GM12878 (cell line): ENCODE data around the gene RALGPS2. TPM values are rescaled to one million over a fixed set of nuclear protein-coding genes. Genes with fewer than 3 reads are reported as not detected.

ENCODE experiments used
- ATAC-seq: fragments of 200-7000 bp; cut with Tn5 transposase; 3 replicates; pipeline ENCODE4 v1.9.1; 2020; ENCODE audit warnings: mild to moderate bottlenecking, moderate library complexity
- BruUV-seq: library from RNA; stranded (reverse); fragments of 400-500 nt; replicated peaks from 2 replicates; lab custom pipeline; 2021; lab: Mats Ljungman, UMichigan
- CTCF ChIA-PET: fragments of 300-600 bp; sonication (Branson Sonifier 250); formaldehyde crosslinking; extraction: SDS; loops from one replicate; lab custom pipeline; 2021; ENCODE audit warnings: inconsistent platforms; lab: Yijun Ruan, JAX
- POLR2A ChIA-PET: fragments of 350-600 bp; formaldehyde crosslinking; extraction: SDS; loops from one replicate; lab custom pipeline; 2021; ENCODE audit warnings: inconsistent platforms; lab: Charles Lee
- RAD21 ChIA-PET: fragments of 300-600 bp; sonication (Branson Sonifier 250); formaldehyde crosslinking; loops from one replicate; lab custom pipeline; 2023; ENCODE audit warnings: antibody characterized with exemption; ENCODE audit not compliant: unreplicated experiment; lab: Charles Lee
- SMC1A ChIA-PET: fragments of 300-600 bp; sonication (Branson Sonifier 250); formaldehyde crosslinking; loops from one replicate; lab custom pipeline; 2023; ENCODE audit not compliant: unreplicated experiment, uncharacterized antibody; lab: Charles Lee
- DNase-seq: peaks from one replicate; pipeline ENCODE4 v3.0.0-alpha.2; 2011; ENCODE audit warnings: low read depth, low spot score
- FAIRE-seq: peaks from 3 replicates; lab custom pipeline; 2011; peaks lifted over from hg19 to GRCh38; lab: Jason Lieb, UNC
- H2AFZ ChIP-seq: 2 replicates; pipeline ENCODE4 v1.6.0; 2011; ENCODE audit warnings: low read depth, low read length, control low read depth; ENCODE audit not compliant: control insufficient read depth
- H3K27ac ChIP-seq: 2 replicates; pipeline ENCODE4 v1.5.1; 2011; ENCODE audit warnings: control low read depth; ENCODE audit not compliant: control insufficient read depth, insufficient read depth
- H3K27me3 ChIP-seq, 2 experiments: replicated peaks in 1 of 2; 2 replicates each; pipeline versions ENCODE4 v1.6.0 to v1.6.1; 2011; ENCODE audit warnings: low read length in 1 of 2; ENCODE audit not compliant: control insufficient read depth in 2 of 2, insufficient read depth in 2 of 2
- H3K36me3 ChIP-seq, 2 experiments: 2 replicates each; pipeline ENCODE4 v1.5.1; 2011; ENCODE audit warnings: low read length in 1 of 2; ENCODE audit not compliant: control insufficient read depth in 2 of 2, insufficient read depth in 2 of 2
- H3K4me1 ChIP-seq: 2 replicates; pipeline ENCODE4 v1.6.1; 2011; ENCODE audit warnings: mild to moderate bottlenecking, low read length, moderate library complexity, mixed read lengths; ENCODE audit not compliant: control insufficient read depth, insufficient read depth
- H3K4me2 ChIP-seq: 2 replicates; pipeline ENCODE4 v1.6.0; 2011; ENCODE audit warnings: control low read depth; ENCODE audit not compliant: control insufficient read depth, insufficient read depth
- H3K4me3 ChIP-seq: fragments of 200-600 bp; sonication (generic); 2 replicates; pipeline ENCODE4 v1.5.1; 2016
- H3K79me2 ChIP-seq: 2 replicates; pipeline ENCODE4 v1.6.0; 2011; ENCODE audit warnings: low read length; ENCODE audit not compliant: control insufficient read depth, insufficient read depth
- H3K9ac ChIP-seq: 2 replicates; pipeline ENCODE4 v1.8.0; 2011; ENCODE audit warnings: low read length, control low read depth, mixed read lengths; ENCODE audit not compliant: control insufficient read depth, insufficient read depth
- H3K9me3 ChIP-seq: replicated peaks from 3 replicates; pipeline ENCODE4 v1.5.1; 2011; ENCODE audit warnings: mild to moderate bottlenecking, low read length; ENCODE audit not compliant: control insufficient read depth, insufficient read depth
- H4K20me1 ChIP-seq: 2 replicates; pipeline ENCODE4 v1.6.0; 2011; ENCODE audit not compliant: control insufficient read depth, insufficient read depth
- ATF2 ChIP-seq: IDR thresholded peaks from 2 replicates; pipeline ENCODE4 v1.6.1; 2012; ENCODE audit warnings: low read length, inconsistent platforms
- BHLHE40 ChIP-seq, 2 experiments: fragments of 450-650 bp in 1 of 2; IDR thresholded peaks; 2 replicates each; pipeline ENCODE4 v1.6.1; 2011 to 2017; ENCODE audit warnings: low read depth in 2 of 2, borderline replicate concordance in 1 of 2, improper control_type of control experiment in 1 of 2, low read length in 1 of 2, mild to moderate bottlenecking in 1 of 2
- CBX3 ChIP-seq: fragments of 200-600 bp; sonication (generic); IDR thresholded peaks from 2 replicates; pipeline ENCODE4 v1.6.1; 2016; ENCODE audit warnings: low read depth, borderline replicate concordance
- CHD4 ChIP-seq: fragments of 200-600 bp; sonication (generic); IDR thresholded peaks from 2 replicates; pipeline ENCODE4 v1.6.1; 2016; ENCODE audit warnings: mild to moderate bottlenecking
- CUX1 ChIP-seq: IDR thresholded peaks from 2 replicates; pipeline ENCODE4 v1.6.1; 2012; ENCODE audit warnings: improper control_type of control experiment, low read depth, low read length; ENCODE audit not compliant: insufficient replicate concordance
- MXI1 ChIP-seq: fragments of 150-350 bp; IDR thresholded peaks from 2 replicates; pipeline ENCODE4 v1.6.1; 2011; ENCODE audit warnings: low read depth, mild to moderate bottlenecking, inconsistent platforms, low read length, improper control_type of control experiment
- RUNX3 ChIP-seq: IDR thresholded peaks from 2 replicates; pipeline ENCODE4 v1.6.1; 2012; ENCODE audit warnings: low read length, inconsistent platforms
- TBL1XR1 ChIP-seq: IDR thresholded peaks from 2 replicates; pipeline ENCODE4 v1.6.1; 2012; ENCODE audit warnings: low read depth, low read length, improper control_type of control experiment
- ZBTB11 ChIP-seq: fragments of 450-650 bp; formaldehyde crosslinking; IDR thresholded peaks from 2 replicates; pipeline ENCODE4 v1.5.0; 2022; ENCODE audit warnings: mild to moderate bottlenecking, missing genetic modification characterization
- ZBTB33 ChIP-seq: fragments of 450-650 bp; IDR thresholded peaks from 2 replicates; pipeline ENCODE4 v1.6.1; 2017; ENCODE audit warnings: mild to moderate bottlenecking
- WGBS: methylation state at CpG from one replicate; pipeline ENCODE4 v1.1.6; 2016; ENCODE audit warnings: low lambda C conversion rate; ENCODE audit not compliant: insufficient replicate concordance, insufficient coverage; ENCODE audit errors: missing lambda C conversion rate; 5-methylcytosine and 5-hydroxymethylcytosine counted together
- in situ Hi-C: fragments of 300-500 bp; cut with MboI; formaldehyde crosslinking; loops from 9 replicates; pipeline ENCODE4 v1.14.3; 2018; ENCODE audit warnings: mixed read lengths
- intact Hi-C: fragments of 100-400 bp; cut with micrococcal nuclease; formaldehyde crosslinking; loops from one replicate; pipeline ENCODE4 v1.14.2; 2022; ENCODE audit not compliant: unreplicated experiment
- polyA plus RNA-seq, 11 experiments: library from polyadenylated mRNA; depleted of rRNA in 4 of 11; unstranded in 6 of 11; stranded (reverse) in 5 of 11; fragments of >200 nt; fragmentation: Nextera tagmentation in 4 of 11; fragmentation: Illumina TruSeq in 1 of 11; extraction: Ambion mirVana in 4 of 11; extraction: Trizol in 1 of 11; gene quantifications; 1 replicate in 1 of 11; 2 replicates in 10 of 11; pipeline versions ENCODE4 v1.2.1 to v1.2.3, GENCODE V29; 2011 to 2016; ENCODE audit warnings: inconsistent platforms in 2 of 11, missing spikeins in 2 of 11, low read depth in 1 of 11
- total RNA-seq, 4 experiments: library from RNA; depleted of rRNA in 3 of 4; stranded (reverse); fragments of >200 nt in 3 of 4; fragmentation: Illumina TruSeq in 1 of 4; extraction: Trizol in 1 of 4; gene quantifications; 2 replicates each; pipeline versions ENCODE4 v1.2.1 to v1.2.3, GENCODE V29; 2013 to 2021

The RALGPS2 gene
- total and polyA plus RNA-seq, 10 of the 15 experiments (the other 5 are each of a cell fraction or from before 2014, with no cell fraction given), result 0.08 to 3.7 (median 0.50) TPM

GRCh38 chr1:178885869-178886268 is 160.8 kb downstream of the RALGPS2 start (continued):
- TF ChIP-seq MXI1 (no peak), TBL1XR1 (no peak)
- TF ChIP-seq, all 136 proteins: peak for 0

GRCh38 chr1:178886551-178886950 is 161.5 kb downstream of the RALGPS2 start:
- SMC1A ChIA-PET, result no interaction called here
- ATAC-seq (no peak), FAIRE-seq (no peak), DNase-seq (no peak)
- H4K20me1 ChIP-seq, result no peaks in the 10 kb centered on the region
- no peak overlapping the region for H3K27ac ChIP-seq
- no peaks in the 10 kb centered on the region for H3K27me3 ChIP-seq
- in situ Hi-C loops, result no loop called here
- no peaks in the 10 kb centered on the region for H3K79me2 ChIP-seq
- H3K4me3 ChIP-seq, result no peak overlapping the region
- H2AFZ ChIP-seq, result no peak overlapping the region
- CTCF ChIA-PET, result interaction anchor here (0.5 kb wide), 1 partner anchor 479 kb away, joined by 3 read pairs; no protein-coding TSS in a partner anchor
- RAD21 ChIA-PET, result interaction anchor here (1.2 kb wide), 1 partner anchor 116 kb away, joined by 3 read pairs; no protein-coding TSS in a partner anchor
- WGBS, result 75% methylated on average over 2 of the region's 2 CpGs
- H3K4me2 ChIP-seq, result no peak overlapping the region
- no peaks in the 10 kb centered on the region for H3K9me3 ChIP-seq
- no peak overlapping the region for H3K9ac ChIP-seq
- H3K4me1 ChIP-seq, result no peaks in the 10 kb centered on the region
- no TSS peak for BruUV-seq
- H3K36me3 ChIP-seq, result no peaks in the 10 kb centered on the region
- intact Hi-C loops, result no loop called here
- POLR2A ChIA-PET, result no interaction called here
- TF ChIP-seq CUX1, result no peak
- TF ChIP-seq ZBTB33, result no peak
- TF ChIP-seq ATF2, result no peak
- no peak for TF ChIP-seq CHD4
- TF ChIP-seq ZBTB11 (CRISPR knock-in tag), result no peak
- no peak for TF ChIP-seq TBL1XR1
- no peak for TF ChIP-seq CBX3
- no peak for TF ChIP-seq BHLHE40 (IDR thresholded peaks at IDR 0.05; ENCODE audit: borderline replicate concordance in 1 of 2, low read depth in 2 of 2, low read length in 1 of 2)
- TF ChIP-seq RUNX3, result no peak
